HepG2 (cell line): ENCODE results near the gene UBE2L6. TPM values are rescaled to one million over a fixed set of nuclear protein-coding genes. Genes with fewer than 3 reads are reported as not detected.

Experiments
- AGO2 ChIP-seq: fragments of 200-400 bp; formaldehyde crosslinking; optimal IDR thresholded peaks from 2 replicates; pipeline ENCODE3; 2017; ENCODE audit warnings: mild to moderate bottlenecking, low read depth, low read length, moderate library complexity
- ARHGAP35 ChIP-seq: sonication (generic); formaldehyde crosslinking; IDR thresholded peaks from 2 replicates; pipeline ENCODE4 v1.9.0; 2022; ENCODE audit warnings: mild to moderate bottlenecking, inconsistent platforms, moderate library complexity, missing genetic modification reagents, borderline replicate concordance
- ELF1 ChIP-seq: sonication (generic); formaldehyde crosslinking; IDR thresholded peaks from 2 replicates; pipeline ENCODE4 v1.4.0; 2020; ENCODE audit warnings: missing genetic modification reagents
- HES4 ChIP-seq: sonication (generic); formaldehyde crosslinking; IDR thresholded peaks from 2 replicates; pipeline ENCODE4 v1.9.0; 2021; ENCODE audit warnings: mild to moderate bottlenecking, missing genetic modification reagents, borderline replicate concordance
- KAT2B ChIP-seq: fragments of 150-350 bp; IDR thresholded peaks from 2 replicates; pipeline ENCODE4 v1.6.1; 2014; ENCODE audit warnings: low read depth, low read length, borderline replicate concordance
- KDM3A ChIP-seq: IDR thresholded peaks from 2 replicates; pipeline ENCODE4 v1.6.1; 2018; ENCODE audit warnings: low read depth, missing compliant biosample characterization
- MAFG ChIP-seq: sonication (generic); formaldehyde crosslinking; IDR thresholded peaks from 2 replicates; pipeline ENCODE4 v1.5.1; 2020; ENCODE audit warnings: mild to moderate bottlenecking, missing genetic modification reagents
- MBNL3 ChIP-seq: fragments of 250-450 bp; sonication (Bioruptor Pico); conservative IDR thresholded peaks from 2 replicates; pipeline ENCODE4 v1.8.0; 2022; ENCODE audit warnings: mild to moderate bottlenecking, inconsistent platforms
- MIER2 ChIP-seq: IDR thresholded peaks from 2 replicates; pipeline ENCODE4 v1.6.1; 2016; ENCODE audit warnings: missing biosample characterization, missing genetic modification reagents
- RNF219 ChIP-seq: sonication (generic); formaldehyde crosslinking; IDR thresholded peaks from 2 replicates; pipeline ENCODE4 v1.5.0; 2020; ENCODE audit warnings: mild to moderate bottlenecking, missing genetic modification reagents
- SOX13 ChIP-seq, 3 experiments: fragments of 450-650 bp in 1 of 3; sonication (generic) in 1 of 3; formaldehyde crosslinking in 1 of 3; IDR thresholded peaks in 2 of 3; conservative IDR thresholded peaks in 1 of 3; 2 replicates each; pipeline versions ENCODE4 v1.5.0 to v1.6.1; 2016 to 2020; ENCODE audit warnings: antibody characterized with exemption in 1 of 3, mild to moderate bottlenecking in 1 of 3, missing compliant biosample characterization in 1 of 3, missing genetic modification reagents in 1 of 3, moderate library complexity in 1 of 3
- SRY ChIP-seq: sonication (generic); formaldehyde crosslinking; IDR thresholded peaks from 2 replicates; pipeline ENCODE4 v1.8.0; 2022; ENCODE audit warnings: mild to moderate bottlenecking, missing genetic modification reagents
- TCF7 ChIP-seq: sonication (generic); IDR thresholded peaks from 2 replicates; pipeline ENCODE4 v1.6.1; 2016; ENCODE audit warnings: antibody characterized with exemption, low read depth
- ZFP82 ChIP-seq: sonication (generic); formaldehyde crosslinking; IDR thresholded peaks from 2 replicates; pipeline ENCODE4 v1.5.1; 2020; ENCODE audit warnings: mild to moderate bottlenecking, missing genetic modification reagents, borderline replicate concordance
- ZNF292 ChIP-seq: sonication (generic); formaldehyde crosslinking; IDR thresholded peaks from 2 replicates; pipeline ENCODE4 v1.8.1; 2022; ENCODE audit warnings: mild to moderate bottlenecking, low read depth, missing genetic modification reagents, borderline replicate concordance
- ZNF367 ChIP-seq: sonication (generic); formaldehyde crosslinking; IDR thresholded peaks from 2 replicates; pipeline ENCODE4 v1.4.0; 2020; ENCODE audit warnings: missing genetic modification reagents, borderline replicate concordance
- ZNF556 ChIP-seq: sonication (generic); formaldehyde crosslinking; IDR thresholded peaks from 2 replicates; pipeline ENCODE4 v1.4.0; 2020; ENCODE audit warnings: mild to moderate bottlenecking, missing genetic modification reagents, borderline replicate concordance
- ZNF75D ChIP-seq: sonication (generic); formaldehyde crosslinking; IDR thresholded peaks from 2 replicates; pipeline ENCODE4 v1.8.1; 2023; ENCODE audit warnings: missing genetic modification reagents, mild to moderate bottlenecking, borderline replicate concordance
- ZSCAN25 ChIP-seq: sonication (generic); formaldehyde crosslinking; IDR thresholded peaks from 2 replicates; pipeline ENCODE4 v1.8.0; 2022; ENCODE audit warnings: mild to moderate bottlenecking, missing genetic modification reagents
- polyA plus RNA-seq, 8 experiments: library from polyadenylated mRNA; depleted of rRNA in 3 of 8; stranded (reverse) in 7 of 8; unstranded in 1 of 8; fragments of >200 nt; fragmentation: Illumina TruSeq in 4 of 8; extraction: Trizol in 4 of 8; gene quantifications; 2 replicates each; pipeline versions ENCODE4 v1.2.1 to v1.2.3, GENCODE V29; 2011 to 2016; ENCODE audit warnings: low read depth in 4 of 8, missing spikeins in 1 of 8, mixed read lengths in 1 of 8; ENCODE audit not compliant: insufficient read depth in 1 of 8
- total RNA-seq, 5 experiments: library from RNA; depleted of rRNA; stranded (reverse); fragments of >200 nt; fragmentation: Illumina TruSeq; extraction: Trizol; gene quantifications; 2 replicates each; pipeline ENCODE4 v1.2.3, GENCODE V29; 2016; ENCODE audit warnings: low read depth in 1 of 5
- TF ChIP-seq, protein P1 (sequence below): sonication (generic); formaldehyde crosslinking; IDR thresholded peaks from 2 replicates; pipeline ENCODE4 v1.8.1; 2022; ENCODE audit warnings: low read depth, mild to moderate bottlenecking, missing genetic modification reagents

Gene UBE2L6
- total and polyA plus RNA-seq, 2 of the 13 experiments (the other 11 are each of a cell fraction or from before 2014, with no cell fraction given) = 30.3 to 30.4 TPM

- TF ChIP-seq, protein P1, sequence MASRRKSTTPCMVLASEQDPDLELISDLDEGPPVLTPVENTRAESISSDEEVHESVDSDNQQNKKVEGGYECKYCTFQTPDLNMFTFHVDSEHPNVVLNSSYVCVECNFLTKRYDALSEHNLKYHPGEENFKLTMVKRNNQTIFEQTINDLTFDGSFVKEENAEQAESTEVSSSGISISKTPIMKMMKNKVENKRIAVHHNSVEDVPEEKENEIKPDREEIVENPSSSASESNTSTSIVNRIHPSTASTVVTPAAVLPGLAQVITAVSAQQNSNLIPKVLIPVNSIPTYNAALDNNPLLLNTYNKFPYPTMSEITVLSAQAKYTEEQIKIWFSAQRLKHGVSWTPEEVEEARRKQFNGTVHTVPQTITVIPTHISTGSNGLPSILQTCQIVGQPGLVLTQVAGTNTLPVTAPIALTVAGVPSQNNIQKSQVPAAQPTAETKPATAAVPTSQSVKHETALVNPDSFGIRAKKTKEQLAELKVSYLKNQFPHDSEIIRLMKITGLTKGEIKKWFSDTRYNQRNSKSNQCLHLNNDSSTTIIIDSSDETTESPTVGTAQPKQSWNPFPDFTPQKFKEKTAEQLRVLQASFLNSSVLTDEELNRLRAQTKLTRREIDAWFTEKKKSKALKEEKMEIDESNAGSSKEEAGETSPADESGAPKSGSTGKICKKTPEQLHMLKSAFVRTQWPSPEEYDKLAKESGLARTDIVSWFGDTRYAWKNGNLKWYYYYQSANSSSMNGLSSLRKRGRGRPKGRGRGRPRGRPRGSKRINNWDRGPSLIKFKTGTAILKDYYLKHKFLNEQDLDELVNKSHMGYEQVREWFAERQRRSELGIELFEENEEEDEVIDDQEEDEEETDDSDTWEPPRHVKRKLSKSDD = no peak
- TF ChIP-seq KAT2B (no peak), MIER2 (CRISPR knock-in tag) (no peak), ZSCAN25 (CRISPR knock-in tag) (no peak), ARHGAP35 (CRISPR knock-in tag) (peak; percentile 34; the same call in 1 of the 2 replicates), AGO2 (peak; percentile 75), ELF1 (CRISPR knock-in tag) (no peak), HES4 (CRISPR knock-in tag) (no peak), MBNL3 (CRISPR knock-in tag) (no peak), ZNF367 (CRISPR knock-in tag) (no peak), KDM3A (CRISPR knock-in tag) (no peak; the same call in 1 of the 2 replicates), ZNF292 (CRISPR knock-in tag) (no peak), ZFP82 (CRISPR knock-in tag) (no peak), RNF219 (no peak), SRY (CRISPR knock-in tag) (no peak; the same call in 1 of the 2 replicates), ZNF75D (CRISPR knock-in tag) (no peak), TCF7 (no peak), SOX13 (IDR thresholded peaks at IDR 0.05) (no peak), SOX13 (CRISPR knock-in tag; conservative IDR thresholded peaks at IDR 0.05 in 1 of 2, IDR thresholded peaks at IDR 0.05 in 1 of 2) (no peak), MAFG (CRISPR knock-in tag) (no peak), ZNF556 (CRISPR knock-in tag) (no peak)
These were observed 53.4 kb downstream of the UBE2L6 start (continued) for GRCh38 chr11:57513911-57514537.
